HG02884 (cell line): ENCODE results near the gene CAMKMT.
"Not testable (repeated sequence)": the region's sequence is repeated elsewhere in the genome, so short reads cannot be mapped to it uniquely, and the experiment has no call there.

Source experiments
- ATAC-seq: cut with Tn5 transposase; IDR thresholded peaks from one replicate; pipeline ENCODE4 v1.9.1; 2021; ENCODE audit warnings: mild to moderate bottlenecking, moderate library complexity; ENCODE audit not compliant: unreplicated experiment

The CAMKMT gene

GRCh38 chr2:44360749-44361329 lies 908 bp upstream of the CAMKMT start:
- peak; percentile 8 for ATAC-seq

- ATAC-seq = peak; percentile 28
Measured at GRCh38 chr2:44362207-44363015, 664 bp downstream of the CAMKMT start.

- ATAC-seq = no peak
Measured at GRCh38 chr2:44364604-44365003, 2.9 kb downstream of the CAMKMT start.

- no peak for ATAC-seq
Measured at GRCh38 chr2:44367591-44367990, 5.8 kb downstream of the CAMKMT start.

GRCh38 chr2:44369392-44369791 lies 7.6 kb downstream of the CAMKMT start:
- no peak for ATAC-seq

- no peak for ATAC-seq
Measured at GRCh38 chr2:44371445-44371844, 9.7 kb downstream of the CAMKMT start.

- ATAC-seq = no peak
Measured at GRCh38 chr2:44372246-44372645, 10.5 kb downstream of the CAMKMT start.

- no peak for ATAC-seq
Measured at GRCh38 chr2:44377486-44377885, 15.7 kb downstream of the CAMKMT start.

GRCh38 chr2:44385226-44385625 lies 23.5 kb downstream of the CAMKMT start:
- not testable (repeated sequence) for ATAC-seq

GRCh38 chr2:44388877-44389276 lies 27.1 kb downstream of the CAMKMT start:
- no peak for ATAC-seq

- ATAC-seq = no peak
Measured at GRCh38 chr2:44389895-44390294, 28.1 kb downstream of the CAMKMT start.

GRCh38 chr2:44392338-44392943 lies 30.7 kb downstream of the CAMKMT start:
- ATAC-seq = no peak

GRCh38 chr2:44397447-44398175 lies 35.9 kb downstream of the CAMKMT start:
- no peak for ATAC-seq

- no peak for ATAC-seq
Measured at GRCh38 chr2:44398243-44398897, 36.6 kb downstream of the CAMKMT start.

- no peak for ATAC-seq
Measured at GRCh38 chr2:44420725-44421124, 59.0 kb downstream of the CAMKMT start.

GRCh38 chr2:44424211-44424610 lies 62.5 kb downstream of the CAMKMT start:
- ATAC-seq = no peak

- no peak for ATAC-seq
Measured at GRCh38 chr2:44429034-44429433, 67.3 kb downstream of the CAMKMT start.

- no peak for ATAC-seq
Measured at GRCh38 chr2:44430342-44430741, 68.6 kb downstream of the CAMKMT start.

GRCh38 chr2:44433895-44434294 lies 72.1 kb downstream of the CAMKMT start:
- ATAC-seq = no peak

- ATAC-seq = no peak
Measured at GRCh38 chr2:44441200-44441599, 79.5 kb downstream of the CAMKMT start.

GRCh38 chr2:44442019-44442418 lies 80.3 kb downstream of the CAMKMT start:
- no peak for ATAC-seq
